ENCODE results near the gene ADPRH. TPM values are rescaled to one million over a fixed set of nuclear protein-coding genes. Genes with fewer than 3 reads are reported as not detected.
A peak's percentile ranks its signal among the peaks of the same experiment; 100 is the strongest.

Gene ADPRH
- total RNA-seq, 1 experiment from 2014 or later, result 3.6 TPM

DNA sequence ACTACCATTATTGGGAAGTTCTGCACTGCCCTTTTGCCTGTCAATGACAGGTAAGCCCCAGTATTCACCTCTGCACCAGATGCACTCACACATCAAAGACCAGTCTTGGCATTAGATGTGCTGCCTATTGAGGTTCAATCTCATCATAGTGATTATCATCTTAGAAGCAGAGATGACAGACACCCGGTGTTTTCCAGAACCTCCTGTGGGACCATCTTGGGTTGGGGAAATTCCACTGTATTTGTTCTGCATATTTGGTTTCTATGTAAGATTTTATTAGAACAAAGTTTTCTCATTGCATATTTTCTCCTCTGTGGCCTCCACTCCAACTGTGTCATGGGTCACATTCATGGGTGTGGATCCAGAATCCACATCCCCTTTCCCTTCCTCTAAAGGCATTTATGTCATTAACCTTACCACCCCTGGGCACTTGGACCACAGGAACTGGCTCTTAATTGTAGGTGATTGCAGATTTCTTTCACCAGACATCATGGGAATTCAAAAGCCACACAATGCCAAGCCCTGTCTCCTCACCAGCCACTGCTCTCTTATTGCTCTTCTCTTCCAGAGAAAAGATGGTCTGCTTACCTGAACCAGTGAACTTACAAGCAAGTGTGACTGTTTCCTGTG lies 49.6 kb downstream of the ADPRH start:
- H3K4me3 Mint-ChIP-seq, result no peak overlapping the region
- peaks cover 5% of the 10 kb centered on the region; the same call in 1 of the 2 replicates for H3K9me3 Mint-ChIP-seq
- ATAC-seq (no peak), DNase-seq (ENCODE audit: low spot score) (no peak)
- H3K4me1 Mint-ChIP-seq, result peaks cover 20% of the 10 kb centered on the region
- ChIA-PET POLR2A (no interaction called here), CTCF (interaction anchor here (1.6 kb wide), 1 partner anchor 28 kb away, joined by 8 read pairs; no protein-coding TSS in a partner anchor)
- H3K27ac Mint-ChIP-seq, result no peak overlapping the region
- no peaks in the 10 kb centered on the region; the same call in 1 of the 2 replicates for H3K27me3 Mint-ChIP-seq (ENCODE audit: low read depth)
- H3K36me3 Mint-ChIP-seq, result no peaks in the 10 kb centered on the region; the same call in 1 of the 2 replicates
- TF ChIP-seq SMAD3 (CRISPR knock-in tag; IDR thresholded peaks at IDR 0.05; ENCODE audit: borderline replicate concordance) (no peak), CREB1 (CRISPR knock-in tag; IDR thresholded peaks at IDR 0.05) (no peak), TEAD4 (CRISPR knock-in tag; IDR thresholded peaks at IDR 0.05) (no peak), ESRRA (CRISPR knock-in tag; IDR thresholded peaks at IDR 0.05; ENCODE audit: borderline replicate concordance) (no peak), MXD4 (CRISPR knock-in tag; IDR thresholded peaks at IDR 0.05; ENCODE audit: borderline replicate concordance) (no peak), SMAD4 (CRISPR knock-in tag; IDR thresholded peaks at IDR 0.05) (no peak)
- TF ChIP-seq, protein P1, sequence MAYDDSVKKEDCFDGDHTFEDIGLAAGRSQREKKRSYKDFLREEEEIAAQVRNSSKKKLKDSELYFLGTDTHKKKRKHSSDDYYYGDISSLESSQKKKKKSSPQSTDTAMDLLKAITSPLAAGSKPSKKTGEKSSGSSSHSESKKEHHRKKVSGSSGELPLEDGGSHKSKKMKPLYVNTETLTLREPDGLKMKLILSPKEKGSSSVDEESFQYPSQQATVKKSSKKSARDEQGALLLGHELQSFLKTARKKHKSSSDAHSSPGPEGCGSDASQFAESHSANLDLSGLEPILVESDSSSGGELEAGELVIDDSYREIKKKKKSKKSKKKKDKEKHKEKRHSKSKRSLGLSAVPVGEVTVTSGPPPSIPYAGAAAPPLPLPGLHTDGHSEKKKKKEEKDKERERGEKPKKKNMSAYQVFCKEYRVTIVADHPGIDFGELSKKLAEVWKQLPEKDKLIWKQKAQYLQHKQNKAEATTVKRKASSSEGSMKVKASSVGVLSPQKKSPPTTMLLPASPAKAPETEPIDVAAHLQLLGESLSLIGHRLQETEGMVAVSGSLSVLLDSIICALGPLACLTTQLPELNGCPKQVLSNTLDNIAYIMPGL (CRISPR knock-in tag; IDR thresholded peaks at IDR 0.05), result no peak
- TF ChIP-seq, protein P2, sequence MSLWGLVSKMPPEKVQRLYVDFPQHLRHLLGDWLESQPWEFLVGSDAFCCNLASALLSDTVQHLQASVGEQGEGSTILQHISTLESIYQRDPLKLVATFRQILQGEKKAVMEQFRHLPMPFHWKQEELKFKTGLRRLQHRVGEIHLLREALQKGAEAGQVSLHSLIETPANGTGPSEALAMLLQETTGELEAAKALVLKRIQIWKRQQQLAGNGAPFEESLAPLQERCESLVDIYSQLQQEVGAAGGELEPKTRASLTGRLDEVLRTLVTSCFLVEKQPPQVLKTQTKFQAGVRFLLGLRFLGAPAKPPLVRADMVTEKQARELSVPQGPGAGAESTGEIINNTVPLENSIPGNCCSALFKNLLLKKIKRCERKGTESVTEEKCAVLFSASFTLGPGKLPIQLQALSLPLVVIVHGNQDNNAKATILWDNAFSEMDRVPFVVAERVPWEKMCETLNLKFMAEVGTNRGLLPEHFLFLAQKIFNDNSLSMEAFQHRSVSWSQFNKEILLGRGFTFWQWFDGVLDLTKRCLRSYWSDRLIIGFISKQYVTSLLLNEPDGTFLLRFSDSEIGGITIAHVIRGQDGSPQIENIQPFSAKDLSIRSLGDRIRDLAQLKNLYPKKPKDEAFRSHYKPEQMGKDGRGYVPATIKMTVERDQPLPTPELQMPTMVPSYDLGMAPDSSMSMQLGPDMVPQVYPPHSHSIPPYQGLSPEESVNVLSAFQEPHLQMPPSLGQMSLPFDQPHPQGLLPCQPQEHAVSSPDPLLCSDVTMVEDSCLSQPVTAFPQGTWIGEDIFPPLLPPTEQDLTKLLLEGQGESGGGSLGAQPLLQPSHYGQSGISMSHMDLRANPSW (CRISPR knock-in tag; conservative IDR thresholded peaks at IDR 0.05; ENCODE audit: low read depth), result no peak
- TF ChIP-seq, protein P3, sequence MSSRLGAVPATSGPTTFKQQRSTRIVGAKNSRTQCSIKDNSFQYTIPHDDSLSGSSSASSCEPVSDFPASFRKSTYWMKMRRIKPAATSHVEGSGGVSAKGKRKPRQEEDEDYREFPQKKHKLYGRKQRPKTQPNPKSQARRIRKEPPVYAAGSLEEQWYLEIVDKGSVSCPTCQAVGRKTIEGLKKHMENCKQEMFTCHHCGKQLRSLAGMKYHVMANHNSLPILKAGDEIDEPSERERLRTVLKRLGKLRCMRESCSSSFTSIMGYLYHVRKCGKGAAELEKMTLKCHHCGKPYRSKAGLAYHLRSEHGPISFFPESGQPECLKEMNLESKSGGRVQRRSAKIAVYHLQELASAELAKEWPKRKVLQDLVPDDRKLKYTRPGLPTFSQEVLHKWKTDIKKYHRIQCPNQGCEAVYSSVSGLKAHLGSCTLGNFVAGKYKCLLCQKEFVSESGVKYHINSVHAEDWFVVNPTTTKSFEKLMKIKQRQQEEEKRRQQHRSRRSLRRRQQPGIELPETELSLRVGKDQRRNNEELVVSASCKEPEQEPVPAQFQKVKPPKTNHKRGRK (CRISPR knock-in tag; IDR thresholded peaks at IDR 0.05; ENCODE audit: borderline replicate concordance), result no peak

DNA sequence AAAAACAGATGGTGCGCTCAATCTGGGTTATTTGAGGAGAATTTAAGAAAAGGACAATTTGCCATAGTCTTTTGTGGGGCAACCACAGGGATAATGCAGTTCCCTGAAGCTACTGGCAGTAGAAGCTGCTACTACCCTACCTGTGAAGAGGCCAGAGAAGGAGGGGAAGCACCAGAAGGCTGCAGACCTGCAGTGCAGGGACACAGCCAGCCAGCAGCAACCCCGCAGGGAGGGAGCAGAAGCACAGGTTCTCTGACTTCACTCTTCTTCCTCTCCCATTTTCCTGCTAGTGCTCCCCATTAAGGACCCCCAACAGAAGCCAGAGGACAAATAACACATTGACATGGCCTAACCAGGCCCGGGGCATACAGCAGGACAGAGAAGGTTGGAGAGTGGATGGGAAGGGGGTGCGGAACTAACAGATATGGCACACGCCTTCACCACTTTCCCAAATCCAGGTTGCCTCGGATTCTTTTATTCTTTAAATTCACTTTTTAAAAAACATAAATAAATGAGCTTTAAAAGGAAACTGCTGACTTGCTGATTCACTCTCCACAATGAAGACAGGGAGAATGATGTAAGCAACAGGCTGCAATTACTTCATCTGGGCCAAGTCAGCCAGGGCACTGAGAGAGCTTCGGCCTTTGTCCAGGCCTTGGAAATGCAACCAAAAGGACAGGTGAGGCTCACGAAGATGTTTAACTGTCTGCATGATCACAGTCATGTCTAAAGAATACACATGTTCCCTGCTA lies 51.0 kb downstream of the ADPRH start:
- 0 out of 2 replicates have a peak, but pooled peaks have one; percentile 19 for ATAC-seq

More for the DNA sequence above, 51.0 kb downstream of the ADPRH start:
- ChIA-PET CTCF (no interaction called here), POLR2A (no interaction called here)
- no peak overlapping the region for H3K27ac Mint-ChIP-seq
- no peaks in the 10 kb centered on the region; the same call in 1 of the 2 replicates for H3K27me3 Mint-ChIP-seq (ENCODE audit: low read depth)
- H3K4me1 Mint-ChIP-seq, result peaks cover 18% of the 10 kb centered on the region
- no peak for DNase-seq (ENCODE audit: low spot score)
- H3K9me3 Mint-ChIP-seq, result no peaks in the 10 kb centered on the region
- H3K4me3 Mint-ChIP-seq, result no peak overlapping the region
- no peaks in the 10 kb centered on the region for H3K36me3 Mint-ChIP-seq
- TF ChIP-seq, protein P4, sequence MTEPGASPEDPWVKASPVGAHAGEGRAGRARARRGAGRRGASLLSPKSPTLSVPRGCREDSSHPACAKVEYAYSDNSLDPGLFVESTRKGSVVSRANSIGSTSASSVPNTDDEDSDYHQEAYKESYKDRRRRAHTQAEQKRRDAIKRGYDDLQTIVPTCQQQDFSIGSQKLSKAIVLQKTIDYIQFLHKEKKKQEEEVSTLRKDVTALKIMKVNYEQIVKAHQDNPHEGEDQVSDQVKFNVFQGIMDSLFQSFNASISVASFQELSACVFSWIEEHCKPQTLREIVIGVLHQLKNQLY (CRISPR knock-in tag; IDR thresholded peaks at IDR 0.05), result no peak
- TF ChIP-seq JUN (CRISPR knock-in tag; IDR thresholded peaks at IDR 0.05) (no peak), ELF4 (CRISPR knock-in tag; IDR thresholded peaks at IDR 0.05; ENCODE audit: low read depth) (no peak), ZBTB21 (CRISPR knock-in tag; IDR thresholded peaks at IDR 0.05; ENCODE audit: borderline replicate concordance) (no peak), GABPB1 (CRISPR knock-in tag; IDR thresholded peaks at IDR 0.05) (peak; percentile 54; the same call in 1 of the 2 replicates), EMX1 (CRISPR knock-in tag; IDR thresholded peaks at IDR 0.05) (no peak), ZNF263 (CRISPR knock-in tag; IDR thresholded peaks at IDR 0.05; ENCODE audit: low read depth) (no peak), TP53 (CRISPR knock-in tag; IDR thresholded peaks at IDR 0.05) (no peak)
- TF ChIP-seq, protein P5, sequence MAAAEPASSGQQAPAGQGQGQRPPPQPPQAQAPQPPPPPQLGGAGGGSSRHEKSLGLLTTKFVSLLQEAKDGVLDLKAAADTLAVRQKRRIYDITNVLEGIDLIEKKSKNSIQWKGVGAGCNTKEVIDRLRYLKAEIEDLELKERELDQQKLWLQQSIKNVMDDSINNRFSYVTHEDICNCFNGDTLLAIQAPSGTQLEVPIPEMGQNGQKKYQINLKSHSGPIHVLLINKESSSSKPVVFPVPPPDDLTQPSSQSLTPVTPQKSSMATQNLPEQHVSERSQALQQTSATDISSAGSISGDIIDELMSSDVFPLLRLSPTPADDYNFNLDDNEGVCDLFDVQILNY (CRISPR knock-in tag; IDR thresholded peaks at IDR 0.05), result no peak
